H1 (cell line): ENCODE results near the gene CTSC.

Source experiments
- ATF2 ChIP-seq: IDR thresholded peaks from 2 replicates; pipeline ENCODE4 v1.6.1; 2012; ENCODE audit warnings: low read length, inconsistent platforms
- CBX8 ChIP-seq: fragments of 300-800, 300-1000 bp; sonication (generic); IDR thresholded peaks from 2 replicates; pipeline ENCODE4 v1.7.1; 2016; ENCODE audit warnings: low read depth, low read length, borderline replicate concordance
- CHD2 ChIP-seq: IDR thresholded peaks from 2 replicates; pipeline ENCODE4 v1.6.1; 2012; ENCODE audit warnings: low read length, improper control_type of control experiment
- CREB1 ChIP-seq: IDR thresholded peaks from 2 replicates; pipeline ENCODE4 v1.6.1; 2012; ENCODE audit warnings: inconsistent platforms
- CTCF ChIP-seq, 3 experiments: IDR thresholded peaks; 1 replicate in 2 of 3; 2 replicates in 1 of 3; pipeline versions ENCODE4 v1.5.1 to v1.6.1; 2011; ENCODE audit warnings: low read length in 3 of 3, mild to moderate bottlenecking in 3 of 3, inconsistent platforms in 2 of 3, low read depth in 1 of 3, moderate library complexity in 1 of 3; ENCODE audit not compliant: insufficient read depth in 1 of 3; ENCODE audit errors: control extremely low read depth in 1 of 3
- MAFK ChIP-seq: IDR thresholded peaks from 2 replicates; pipeline ENCODE4 v1.6.1; 2012; ENCODE audit warnings: low read depth, mild to moderate bottlenecking, improper control_type of control experiment, low read length
- MAX ChIP-seq: IDR thresholded peaks from 2 replicates; pipeline ENCODE4 v1.6.1; 2012; ENCODE audit warnings: inconsistent platforms
- POLR2A ChIP-seq, 2 experiments: IDR thresholded peaks; 1 replicate in 1 of 2; 2 replicates in 1 of 2; pipeline ENCODE4 v1.6.1; 2011; ENCODE audit warnings: low read depth in 2 of 2, low read length in 2 of 2, mild to moderate bottlenecking in 2 of 2; ENCODE audit errors: control extremely low read depth in 1 of 2
- RAD21 ChIP-seq, 2 experiments: IDR thresholded peaks in 1 of 2; conservative IDR thresholded peaks in 1 of 2; 2 replicates each; pipeline ENCODE4 v1.6.1; 2011; ENCODE audit warnings: low read depth in 2 of 2, low read length in 2 of 2, improper control_type of control experiment in 1 of 2, inconsistent platforms in 1 of 2, mild to moderate bottlenecking in 1 of 2, moderate library complexity in 1 of 2
- USF2 ChIP-seq: IDR thresholded peaks from 2 replicates; pipeline ENCODE4 v1.6.1; 2011; ENCODE audit warnings: low read length, improper control_type of control experiment

GRCh38 chr11:88360141-88360540, 22.6 kb upstream of the CTSC start:
- no peak for TF ChIP-seq CREB1
- no peak for TF ChIP-seq CHD2
- no peak for TF ChIP-seq CTCF (IDR thresholded peaks at IDR 0.05; ENCODE audit: control extremely low read depth in 1 of 3, insufficient read depth in 1 of 3, low read depth in 1 of 3, low read length in 3 of 3)
- TF ChIP-seq POLR2A (IDR thresholded peaks at IDR 0.05; ENCODE audit: control extremely low read depth in 1 of 2, low read depth in 2 of 2, low read length in 2 of 2) = no peak
- TF ChIP-seq MAX = no peak
- no peak for TF ChIP-seq RAD21 (IDR thresholded peaks at IDR 0.05 in 1 of 2, conservative IDR thresholded peaks at IDR 0.05 in 1 of 2; ENCODE audit: low read depth in 2 of 2, low read length in 2 of 2)
- TF ChIP-seq USF2 = no peak
- TF ChIP-seq ATF2 = no peak
- no peak for TF ChIP-seq MAFK
- TF ChIP-seq CBX8 = no peak
